Measurements from ENCODE around the gene NKAIN2.

GRCh38 chr6:124714728-124715127 is 911.1 kb downstream of the NKAIN2 start:
- TF ChIP-seq CTCF (conservative IDR thresholded peaks at IDR 0.05 in 1 of 2, IDR thresholded peaks at IDR 0.05 in 1 of 2; ENCODE audit: extremely low read depth in 1 of 2, insufficient read depth in 1 of 2, low read depth in 1 of 2, low read length in 2 of 2) (no peak), EZH2 (IDR thresholded peaks at IDR 0.05; ENCODE audit: borderline replicate concordance, low read length) (no peak)

Measured in mammary epithelial cell (primary cell).